ENCODE measurements around the gene CDH15.
"Not testable (repeated sequence)": the region's sequence is repeated elsewhere in the genome, so short reads cannot be mapped to it uniquely, and the experiment has no call there.

CDH15 gene

GRCh38 chr16:89189358-89190025, 17.9 kb downstream of the CDH15 start:
- H3K27me3 ChIP-seq (ENCODE audit: insufficient read depth, low read depth, severe bottlenecking), result no peaks in the 10 kb centered on the region
- H3K9me3 ChIP-seq (ENCODE audit: severe bottlenecking), result no peaks in the 10 kb centered on the region
- H3K36me3 ChIP-seq, result no peaks in the 10 kb centered on the region
- DNase-seq, result no peak
- TF ChIP-seq CTCF (IDR thresholded peaks at IDR 0.05; ENCODE audit: low read depth, low read length), result no peak
- H3K4me3 ChIP-seq (ENCODE audit: low read depth, low read length), result no peak overlapping the region
- H3K27ac ChIP-seq, result no peak overlapping the region

DNA sequence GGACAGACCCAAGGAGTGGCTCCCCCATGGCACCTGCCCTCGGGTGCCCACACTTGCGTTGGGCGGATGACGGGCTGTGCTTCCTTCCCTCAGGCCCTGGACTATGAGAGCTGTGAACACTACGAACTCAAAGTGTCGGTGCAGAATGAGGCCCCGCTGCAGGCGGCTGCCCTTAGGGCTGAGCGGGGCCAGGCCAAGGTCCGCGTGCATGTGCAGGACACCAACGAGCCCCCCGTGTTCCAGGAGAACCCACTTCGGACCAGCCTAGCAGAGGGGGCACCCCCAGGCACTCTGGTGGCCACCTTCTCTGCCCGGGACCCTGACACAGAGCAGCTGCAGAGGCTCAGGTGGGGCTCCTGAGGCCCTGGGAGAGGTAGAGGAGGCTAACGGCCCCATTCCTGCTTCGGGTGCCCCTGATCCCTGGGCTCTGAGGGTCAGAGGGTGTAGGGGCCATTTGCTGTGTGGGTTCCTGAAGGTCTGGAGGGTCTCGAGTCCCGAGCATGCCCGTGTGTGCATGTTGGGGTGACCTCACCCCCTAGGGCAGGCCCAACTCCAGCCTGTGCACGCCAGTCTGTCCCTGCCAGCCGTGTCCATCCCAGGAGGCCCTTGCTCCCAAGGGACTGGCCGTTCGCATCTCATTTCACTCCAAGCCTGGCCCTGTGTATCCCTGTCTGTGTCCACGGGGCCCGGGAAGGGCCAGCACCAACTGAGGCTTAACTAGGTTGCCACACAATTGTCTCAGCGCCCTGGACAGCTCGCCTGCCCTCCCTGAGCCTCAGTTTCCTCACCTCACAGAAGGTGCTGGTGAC, 18.8 kb downstream of the CDH15 start:
- no peak overlapping the region for H3K4me3 ChIP-seq (ENCODE audit: low read depth, low read length)
- H3K36me3 ChIP-seq, result no peaks in the 10 kb centered on the region
- no peaks in the 10 kb centered on the region for H3K27me3 ChIP-seq (ENCODE audit: insufficient read depth, low read depth, severe bottlenecking)
- no peak overlapping the region for H3K27ac ChIP-seq
- H3K9me3 ChIP-seq (ENCODE audit: severe bottlenecking), result no peaks in the 10 kb centered on the region
- no peak for TF ChIP-seq CTCF (IDR thresholded peaks at IDR 0.05; ENCODE audit: low read depth, low read length)
- no peak for DNase-seq

DNA sequence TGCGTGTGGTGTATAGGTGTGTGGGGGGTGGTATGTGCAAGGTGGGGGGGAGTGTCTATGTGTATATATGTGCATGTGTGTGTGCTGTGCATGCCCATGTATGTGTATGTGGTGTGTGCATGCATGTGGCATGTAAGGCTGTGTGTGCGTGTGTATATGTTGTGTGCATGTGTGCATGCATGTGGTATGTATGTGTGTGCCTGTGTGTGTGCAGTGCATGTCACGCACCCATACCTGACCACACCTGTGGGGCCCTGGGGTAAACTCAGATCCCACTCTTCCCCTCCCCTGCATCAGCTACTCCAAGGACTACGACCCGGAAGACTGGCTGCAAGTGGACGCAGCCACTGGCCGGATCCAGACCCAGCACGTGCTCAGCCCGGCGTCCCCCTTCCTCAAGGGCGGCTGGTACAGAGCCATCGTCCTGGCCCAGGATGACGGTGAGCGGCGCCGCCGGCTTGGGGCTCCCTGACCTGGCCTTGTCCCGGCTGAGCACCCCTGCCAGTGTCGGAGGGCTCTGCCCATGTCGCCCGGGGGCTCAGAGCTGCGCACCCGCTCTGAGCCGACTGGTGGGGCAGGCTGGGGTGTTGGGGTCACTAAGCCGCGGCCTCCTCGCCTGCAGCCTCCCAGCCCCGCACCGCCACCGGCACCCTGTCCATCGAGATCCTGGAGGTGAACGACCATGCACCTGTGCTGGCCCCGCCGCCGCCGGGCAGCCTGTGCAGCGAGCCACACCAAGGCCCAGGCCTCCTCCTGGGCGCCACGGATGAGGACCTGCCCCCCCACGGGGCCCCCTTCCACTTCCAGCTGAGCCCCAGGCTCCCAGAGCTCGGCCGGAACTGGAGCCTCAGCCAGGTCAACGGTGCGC, 19.7 kb downstream of the CDH15 start:
- DNase-seq, result no peak
- Histone ChIP-seq H3K4me3 (ENCODE audit: low read depth, low read length) (no peak overlapping the region), H3K9me3 (ENCODE audit: severe bottlenecking) (no peaks in the 10 kb centered on the region), H3K36me3 (no peaks in the 10 kb centered on the region), H3K27ac (no peak overlapping the region), H3K27me3 (ENCODE audit: insufficient read depth, low read depth, severe bottlenecking) (no peaks in the 10 kb centered on the region)
- no peak for TF ChIP-seq CTCF (IDR thresholded peaks at IDR 0.05; ENCODE audit: low read depth, low read length)

- no peaks in the 10 kb centered on the region for H3K27me3 ChIP-seq (ENCODE audit: insufficient read depth, low read depth, severe bottlenecking)
- H3K4me3 ChIP-seq (ENCODE audit: low read depth, low read length), result no peak overlapping the region
- H3K27ac ChIP-seq, result no peak overlapping the region
- H3K36me3 ChIP-seq, result no peaks in the 10 kb centered on the region
- no peak for DNase-seq
- no peaks in the 10 kb centered on the region for H3K9me3 ChIP-seq (ENCODE audit: severe bottlenecking)
- TF ChIP-seq CTCF (IDR thresholded peaks at IDR 0.05; ENCODE audit: low read depth, low read length), result no peak
Observed at GRCh38 chr16:89191901-89192185, 20.3 kb downstream of the CDH15 start.

GRCh38 chr16:89192186-89192955, 20.8 kb downstream of the CDH15 start:
- H3K27ac ChIP-seq, result not testable (repeated sequence)

More at GRCh38 chr16:89192186-89192955, 20.8 kb downstream of the CDH15 start:
- not testable (repeated sequence) for H3K4me3 ChIP-seq (ENCODE audit: low read depth, low read length); H3K9me3 ChIP-seq (ENCODE audit: severe bottlenecking); H3K36me3 ChIP-seq; H3K27me3 ChIP-seq (ENCODE audit: insufficient read depth, low read depth, severe bottlenecking)
- DNase-seq, result peak; percentile 50
